HG02938 (cell line): ENCODE measurements around the gene LRG1.

Source experiments
- ATAC-seq: cut with Tn5 transposase; IDR thresholded peaks from one replicate; pipeline ENCODE4 v1.9.1; 2021; ENCODE audit warnings: mild to moderate bottlenecking, moderate library complexity; ENCODE audit not compliant: unreplicated experiment

LRG1 gene

GRCh38 chr19:4497770-4498389, 42.0 kb downstream of the LRG1 start:
- no peak for ATAC-seq

- ATAC-seq, result no peak
Observed at GRCh38 chr19:4496304-4496703, 43.5 kb downstream of the LRG1 start.

- no peak for ATAC-seq
Observed at GRCh38 chr19:4495471-4495870, 44.4 kb downstream of the LRG1 start.

- no peak for ATAC-seq
Observed at GRCh38 chr19:4494691-4495064, 45.2 kb downstream of the LRG1 start.

GRCh38 chr19:4493929-4494690, 45.7 kb downstream of the LRG1 start:
- ATAC-seq, result no peak

GRCh38 chr19:4493104-4493928, 46.5 kb downstream of the LRG1 start:
- no peak for ATAC-seq

- ATAC-seq, result no peak
Observed at GRCh38 chr19:4492337-4493103, 47.3 kb downstream of the LRG1 start.

GRCh38 chr19:4491446-4491845, 48.4 kb downstream of the LRG1 start:
- no peak for ATAC-seq

GRCh38 chr19:4488496-4488895, 51.3 kb downstream of the LRG1 start:
- ATAC-seq, result no peak

- ATAC-seq, result no peak
Observed at GRCh38 chr19:4487572-4487971, 52.3 kb downstream of the LRG1 start.
